ENCODE measurements around the gene CDC42EP2.

The CDC42EP2 gene

DNA sequence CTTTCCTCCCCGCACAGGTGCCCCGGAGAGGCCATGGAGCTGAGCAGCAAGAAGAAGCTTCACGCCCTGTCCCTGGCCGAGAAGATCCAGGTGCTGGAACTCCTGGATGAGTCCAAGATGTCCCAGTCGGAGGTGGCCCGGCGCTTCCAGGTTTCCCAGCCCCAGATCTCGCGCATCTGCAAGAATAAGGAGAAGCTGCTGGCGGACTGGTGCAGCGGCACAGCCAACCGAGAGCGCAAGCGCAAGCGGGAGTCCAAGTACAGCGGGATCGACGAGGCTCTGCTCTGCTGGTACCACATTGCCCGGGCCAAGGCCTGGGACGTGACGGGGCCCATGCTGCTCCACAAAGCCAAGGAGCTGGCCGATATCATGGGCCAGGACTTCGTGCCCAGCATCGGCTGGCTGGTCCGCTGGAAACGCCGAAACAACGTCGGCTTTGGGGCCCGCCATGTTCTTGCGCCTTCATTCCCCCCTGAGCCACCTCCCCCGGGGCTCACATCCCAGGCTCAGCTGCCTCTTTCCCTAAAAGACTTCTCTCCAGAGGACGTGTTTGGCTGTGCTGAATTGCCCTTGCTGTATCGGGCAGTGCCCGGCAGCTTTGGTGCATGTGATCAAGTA, 41.2 kb downstream of the CDC42EP2 start:
- no peak for DNase-seq (ENCODE audit: low read depth in 2 of 2)

GRCh38 chr11:65356394-65356972, 41.8 kb downstream of the CDC42EP2 start:
- DNase-seq (ENCODE audit: low read depth in 2 of 2) = no peak

DNA sequence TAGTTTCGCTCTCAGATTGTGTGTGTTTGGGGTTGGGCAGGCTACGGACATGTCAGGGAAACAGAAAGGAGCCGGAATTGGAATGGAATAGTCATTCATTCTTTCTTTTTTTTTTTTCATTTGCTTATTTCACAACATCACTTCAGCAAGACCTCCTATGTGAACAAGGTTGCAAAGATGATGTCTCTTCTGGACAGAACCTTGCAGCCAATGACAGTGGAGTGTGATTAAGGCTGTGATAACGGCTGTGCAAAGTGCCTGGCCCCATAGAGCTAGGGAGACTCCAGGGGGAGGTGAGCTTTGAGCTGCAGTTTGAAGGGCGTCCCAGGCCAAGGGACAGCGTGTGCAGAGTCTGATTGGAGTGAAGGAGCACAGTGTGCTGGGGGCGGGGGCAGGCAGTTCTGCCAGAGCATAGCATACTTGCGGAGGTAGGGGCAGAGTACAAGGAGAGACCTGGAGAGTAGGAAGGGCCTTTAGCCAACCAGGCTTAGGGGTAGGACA, 43.2 kb downstream of the CDC42EP2 start:
- DNase-seq (ENCODE audit: low read depth in 2 of 2) = no peak

DNA sequence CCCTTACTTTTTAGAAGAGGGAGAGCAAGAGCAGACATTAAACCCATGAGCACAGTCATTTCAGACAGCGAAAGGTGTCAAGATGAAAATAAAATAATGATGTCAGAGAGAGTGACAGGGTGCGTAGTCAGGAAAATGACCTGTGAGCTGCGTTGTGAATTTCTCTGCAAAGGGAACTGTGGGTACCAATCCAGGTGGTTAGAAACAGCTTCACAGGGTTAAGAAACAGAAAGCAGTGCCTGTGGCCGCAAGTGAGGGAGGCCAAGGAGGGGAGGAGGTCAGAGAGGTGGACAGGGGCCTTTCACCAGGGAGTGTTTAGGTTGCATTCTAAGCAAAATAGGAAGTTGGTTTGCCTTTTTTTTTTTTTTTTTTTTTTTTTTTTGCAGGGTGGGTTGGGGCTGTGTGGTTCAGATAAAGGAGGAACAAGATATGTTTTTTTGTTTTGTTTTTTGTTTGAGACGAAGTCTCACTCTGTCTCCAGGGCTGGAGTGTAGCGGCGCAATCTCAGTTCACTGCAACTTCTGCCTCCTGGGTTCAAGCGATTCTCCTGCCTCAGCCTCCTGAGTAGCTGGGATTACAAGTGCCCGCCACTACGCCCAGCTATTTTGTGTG, 47.8 kb downstream of the CDC42EP2 start:
- no peak for DNase-seq (ENCODE audit: low read depth in 2 of 2)

DNA sequence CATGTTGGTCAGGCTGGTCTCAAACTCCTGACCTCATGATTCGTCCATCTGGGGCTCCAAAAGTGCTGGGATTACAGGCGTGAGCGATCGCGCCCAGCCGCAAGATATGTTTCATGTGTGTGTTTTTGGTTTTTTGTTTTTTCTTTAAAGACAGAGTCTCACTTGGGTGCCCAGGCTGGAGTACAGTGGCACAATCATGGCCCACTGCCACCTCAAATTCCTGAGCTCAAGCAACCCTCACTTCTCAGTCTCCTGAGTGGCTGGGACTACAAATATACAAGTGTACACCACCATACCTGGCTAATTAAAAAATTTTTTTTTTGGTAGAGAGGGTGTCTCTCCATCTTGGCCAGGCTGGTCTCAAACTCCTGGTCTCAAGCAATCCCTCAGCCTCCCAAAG, 48.3 kb downstream of the CDC42EP2 start:
- DNase-seq (ENCODE audit: low read depth in 2 of 2) = no peak

- no peak for DNase-seq (ENCODE audit: low read depth in 2 of 2)
These were observed 49.1 kb downstream of the CDC42EP2 start for GRCh38 chr11:65363770-65364169.

GRCh38 chr11:65366340-65366773, 51.7 kb downstream of the CDC42EP2 start:
- DNase-seq (ENCODE audit: low read depth in 2 of 2) = no peak

DNA sequence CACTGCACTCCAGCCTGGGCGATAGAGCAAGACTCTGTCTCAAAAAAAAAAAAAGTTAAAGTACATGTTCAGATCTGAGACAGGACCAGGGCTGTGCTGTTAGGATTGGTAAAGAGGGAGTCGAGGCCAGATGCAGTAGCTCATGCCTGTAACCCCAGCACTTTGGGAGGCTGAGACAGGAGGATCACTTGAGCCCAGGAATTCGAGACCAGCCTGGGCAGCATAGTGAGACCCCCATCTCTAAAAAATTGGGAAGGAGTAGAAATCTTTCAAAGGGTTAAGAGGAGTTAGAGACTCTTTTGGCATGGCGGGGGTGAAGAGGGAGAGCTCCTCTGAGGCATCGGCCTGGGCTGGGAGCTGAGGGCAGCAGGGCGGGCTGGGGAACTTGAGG, 56.0 kb downstream of the CDC42EP2 start:
- no peak for DNase-seq (ENCODE audit: low read depth in 2 of 2)

Data from stimulated activated CD4-positive, alpha-beta T cell treated with anti-CD3 and anti-CD28 coated beads, Interleukin-4, amount 100 ng/mL, for 48 hours (primary cell).